Body of pancreas (tissue), 4 donors: ENCODE measurements around the gene SNX1.
A peak's percentile ranks its signal among the peaks of the same experiment; 100 is the strongest.

Experiments used
- POLR2A ChIP-seq, 3 donors: fragments of 450-650 bp; IDR thresholded peaks; one replicate each; pipeline ENCODE4 v1.6.1; 2016; ENCODE audit warnings: antibody characterized with exemption in 3 of 3, mild to moderate bottlenecking in 2 of 3
- TF ChIP-seq, protein P1 (sequence below), 7 experiments: fragments of 450-650 bp in 4 of 7; fragments of 200-600 bp in 3 of 7; sonication (generic) in 3 of 7; IDR thresholded peaks; one replicate each; pipeline ENCODE4 v1.5.1; 2016 to 2019; ENCODE audit warnings: antibody characterized with exemption in 7 of 7

DNA sequence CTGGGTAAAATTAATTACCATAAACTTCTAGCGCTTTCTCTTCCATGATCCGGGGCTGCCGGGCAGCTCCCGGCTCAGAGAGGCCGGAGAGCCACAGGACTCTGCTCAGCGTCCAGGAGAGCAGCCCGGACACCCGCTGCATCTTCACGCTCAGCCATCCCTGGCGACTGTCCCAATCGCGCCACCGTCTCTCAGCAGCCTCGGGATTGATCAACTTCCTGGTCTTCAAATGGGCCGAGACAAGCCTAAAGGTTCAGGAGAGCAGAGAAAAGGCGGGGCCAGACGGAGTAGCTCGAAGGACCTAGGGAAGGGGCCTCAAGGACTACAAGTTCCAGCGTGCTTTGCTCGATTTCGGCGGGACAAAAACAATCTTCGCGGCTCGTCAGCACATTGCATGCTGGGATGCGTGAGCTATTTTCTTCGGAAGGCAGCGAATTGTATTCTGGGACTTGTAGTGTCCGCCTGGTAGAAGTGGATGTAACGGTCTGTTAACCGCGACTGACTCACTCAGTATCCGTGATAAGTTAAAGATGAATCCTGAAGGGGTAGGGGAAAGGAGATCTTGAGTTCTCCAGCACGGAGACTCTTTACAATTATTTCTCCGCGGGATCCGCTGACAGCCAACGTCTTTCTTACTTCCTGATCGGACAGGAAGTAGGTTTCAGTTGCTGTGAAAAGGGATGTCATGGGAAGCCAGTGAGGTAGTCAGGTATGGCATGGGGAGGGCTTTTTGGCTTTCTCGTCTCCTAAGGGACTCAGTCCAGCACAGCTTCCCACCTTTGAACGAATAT lies 2.0 kb upstream of the SNX1 start, which contains the start of gene CIAO2A:
- TF ChIP-seq, protein P1, sequence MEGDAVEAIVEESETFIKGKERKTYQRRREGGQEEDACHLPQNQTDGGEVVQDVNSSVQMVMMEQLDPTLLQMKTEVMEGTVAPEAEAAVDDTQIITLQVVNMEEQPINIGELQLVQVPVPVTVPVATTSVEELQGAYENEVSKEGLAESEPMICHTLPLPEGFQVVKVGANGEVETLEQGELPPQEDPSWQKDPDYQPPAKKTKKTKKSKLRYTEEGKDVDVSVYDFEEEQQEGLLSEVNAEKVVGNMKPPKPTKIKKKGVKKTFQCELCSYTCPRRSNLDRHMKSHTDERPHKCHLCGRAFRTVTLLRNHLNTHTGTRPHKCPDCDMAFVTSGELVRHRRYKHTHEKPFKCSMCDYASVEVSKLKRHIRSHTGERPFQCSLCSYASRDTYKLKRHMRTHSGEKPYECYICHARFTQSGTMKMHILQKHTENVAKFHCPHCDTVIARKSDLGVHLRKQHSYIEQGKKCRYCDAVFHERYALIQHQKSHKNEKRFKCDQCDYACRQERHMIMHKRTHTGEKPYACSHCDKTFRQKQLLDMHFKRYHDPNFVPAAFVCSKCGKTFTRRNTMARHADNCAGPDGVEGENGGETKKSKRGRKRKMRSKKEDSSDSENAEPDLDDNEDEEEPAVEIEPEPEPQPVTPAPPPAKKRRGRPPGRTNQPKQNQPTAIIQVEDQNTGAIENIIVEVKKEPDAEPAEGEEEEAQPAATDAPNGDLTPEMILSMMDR (IDR thresholded peaks at IDR 0.05), result no peak
- TF ChIP-seq POLR2A (IDR thresholded peaks at IDR 0.05), result peak in 2 of 3 donors; percentile 70 to 75
